ENCODE data around the gene LAMTOR5. TPM values are rescaled to one million over a fixed set of nuclear protein-coding genes. Genes with fewer than 3 reads are reported as not detected.
"Not testable (repeated sequence)": the region's sequence is repeated elsewhere in the genome, so short reads cannot be mapped to it uniquely, and the experiment has no call there.

LAMTOR5 gene
- total and polyA plus RNA-seq, 4 donors, result 45.6 to 427 (median 242) TPM

- DNase-seq (no peak), ATAC-seq (ENCODE audit: insufficient read depth, low FRiP score) (no peak)
- Histone ChIP-seq H3K27ac (ENCODE audit: low read depth in 1 of 2, low read length in 1 of 2) (peak overlapping the region in 1 of 2 donors; percentile 48), H3K4me3 (no peak overlapping the region), H3K9me3 (ENCODE audit: control insufficient read depth in 4 of 4, insufficient read depth in 3 of 4, low read length in 3 of 4) (peaks cover 0 to 6% (median 0%) of the 10 kb centered on the region in 4 donors), H3K9ac (ENCODE audit: insufficient read depth in 1 of 2, low read length in 2 of 2) (no peak overlapping the region), H3K4me1 (ENCODE audit: control insufficient read depth in 5 of 5, insufficient read depth in 5 of 5, low read length in 5 of 5) (peaks cover 0 to 8% (median 0%) of the 10 kb centered on the region in 5 donors), H3K36me3 (ENCODE audit: control insufficient read depth in 4 of 4, insufficient read depth in 4 of 4, low read length in 4 of 4) (no peaks in the 10 kb centered on the region), H3K27me3 (ENCODE audit: control insufficient read depth in 3 of 3, insufficient read depth in 3 of 3, low read length in 2 of 3) (no peaks in the 10 kb centered on the region)
- TF ChIP-seq CTCF (IDR thresholded peaks at IDR 0.05; ENCODE audit: control extremely low read depth, extremely low read depth), result no peak
Measured at GRCh38 chr1:110441888-110442287, 34.4 kb upstream of the LAMTOR5 start.

GRCh38 chr1:110440877-110441276 lies 33.4 kb upstream of the LAMTOR5 start:
- peak; percentile 38 to 74 (median 54) for DNase-seq
- WGBS, 2 donors, result 31 to 50% methylated on average over 3 of the region's 3 CpGs

GRCh38 chr1:110439873-110440272 lies 32.4 kb upstream of the LAMTOR5 start:
- not testable (repeated sequence) for H3K4me1 ChIP-seq (ENCODE audit: control insufficient read depth in 5 of 5, insufficient read depth in 5 of 5, low read length in 5 of 5); DNase-seq; H3K27me3 ChIP-seq (ENCODE audit: control insufficient read depth in 3 of 3, insufficient read depth in 3 of 3, low read length in 2 of 3); H3K4me3 ChIP-seq; H3K9ac ChIP-seq (ENCODE audit: insufficient read depth in 1 of 2, low read length in 2 of 2); H3K27ac ChIP-seq (ENCODE audit: low read depth in 1 of 2, low read length in 1 of 2); H3K36me3 ChIP-seq (ENCODE audit: control insufficient read depth in 4 of 4, insufficient read depth in 4 of 4, low read length in 4 of 4); H3K9me3 ChIP-seq (ENCODE audit: control insufficient read depth in 4 of 4, insufficient read depth in 3 of 4, low read length in 3 of 4); ATAC-seq (ENCODE audit: insufficient read depth, low FRiP score)
- 84 to 90% methylated on average over 3 of the region's 3 CpGs for WGBS, 2 donors

More at GRCh38 chr1:110440877-110441276, 33.4 kb upstream of the LAMTOR5 start:
- H3K4me1 ChIP-seq (ENCODE audit: control insufficient read depth in 5 of 5, insufficient read depth in 5 of 5, low read length in 5 of 5), result peaks cover 0 to 8% (median 0%) of the 10 kb centered on the region in 5 donors
- no peak for TF ChIP-seq CTCF (IDR thresholded peaks at IDR 0.05; ENCODE audit: control extremely low read depth, extremely low read depth)
- H3K9me3 ChIP-seq (ENCODE audit: control insufficient read depth in 4 of 4, insufficient read depth in 3 of 4, low read length in 3 of 4), result peaks cover 0 to 6% (median 0%) of the 10 kb centered on the region in 4 donors
- H3K36me3 ChIP-seq (ENCODE audit: control insufficient read depth in 4 of 4, insufficient read depth in 4 of 4, low read length in 4 of 4), result no peaks in the 10 kb centered on the region
- peak; percentile 83 for ATAC-seq (ENCODE audit: insufficient read depth, low FRiP score)
- H3K4me3 ChIP-seq, result no peak overlapping the region
- H3K27ac ChIP-seq (ENCODE audit: low read depth in 1 of 2, low read length in 1 of 2), result peak overlapping the region in 1 of 2 donors; percentile 48
- H3K27me3 ChIP-seq (ENCODE audit: control insufficient read depth in 3 of 3, insufficient read depth in 3 of 3, low read length in 2 of 3), result no peaks in the 10 kb centered on the region
- H3K9ac ChIP-seq (ENCODE audit: insufficient read depth in 1 of 2, low read length in 2 of 2), result no peak overlapping the region

GRCh38 chr1:110438893-110439292 lies 31.4 kb upstream of the LAMTOR5 start:
- no peak overlapping the region for H3K4me3 ChIP-seq
- H3K4me1 ChIP-seq (ENCODE audit: control insufficient read depth in 5 of 5, insufficient read depth in 5 of 5, low read length in 5 of 5), result peaks cover 0 to 8% (median 0%) of the 10 kb centered on the region in 5 donors
- peaks cover 0 to 6% (median 0%) of the 10 kb centered on the region in 4 donors for H3K9me3 ChIP-seq (ENCODE audit: control insufficient read depth in 4 of 4, insufficient read depth in 3 of 4, low read length in 3 of 4)
- ATAC-seq (ENCODE audit: insufficient read depth, low FRiP score) (no peak), DNase-seq (no peak)
- no peak overlapping the region for H3K27ac ChIP-seq (ENCODE audit: low read depth in 1 of 2, low read length in 1 of 2)
- TF ChIP-seq CTCF (IDR thresholded peaks at IDR 0.05; ENCODE audit: control extremely low read depth, extremely low read depth), result no peak
- no peaks in the 10 kb centered on the region for H3K27me3 ChIP-seq (ENCODE audit: control insufficient read depth in 3 of 3, insufficient read depth in 3 of 3, low read length in 2 of 3)
- WGBS, 2 donors, result 44 to 61% methylated on average over 4 of the region's 4 CpGs
- no peaks in the 10 kb centered on the region for H3K36me3 ChIP-seq (ENCODE audit: control insufficient read depth in 4 of 4, insufficient read depth in 4 of 4, low read length in 4 of 4)
- H3K9ac ChIP-seq (ENCODE audit: insufficient read depth in 1 of 2, low read length in 2 of 2), result no peak overlapping the region

GRCh38 chr1:110437645-110438299 lies 30.3 kb upstream of the LAMTOR5 start:
- not testable (repeated sequence) for H3K4me1 ChIP-seq (ENCODE audit: control insufficient read depth in 5 of 5, insufficient read depth in 5 of 5, low read length in 5 of 5); H3K27me3 ChIP-seq (ENCODE audit: control insufficient read depth in 3 of 3, insufficient read depth in 3 of 3, low read length in 2 of 3); H3K27ac ChIP-seq (ENCODE audit: low read depth in 1 of 2, low read length in 1 of 2); ATAC-seq (ENCODE audit: insufficient read depth, low FRiP score); H3K9ac ChIP-seq (ENCODE audit: insufficient read depth in 1 of 2, low read length in 2 of 2); H3K36me3 ChIP-seq (ENCODE audit: control insufficient read depth in 4 of 4, insufficient read depth in 4 of 4, low read length in 4 of 4); H3K9me3 ChIP-seq (ENCODE audit: control insufficient read depth in 4 of 4, insufficient read depth in 3 of 4, low read length in 3 of 4); DNase-seq; H3K4me3 ChIP-seq
- 81 to 89% methylated on average over 9 of the region's 9 CpGs for whole genome bisulfite sequencing, 2 donors

Measured in lung (tissue), 12 donors.